Glomerular endothelial cell (primary cell): ENCODE data around the gene EPHA10. TPM values are rescaled to one million over a fixed set of nuclear protein-coding genes. Genes with fewer than 3 reads are reported as not detected.
"Not testable (repeated sequence)": the region's sequence is repeated elsewhere in the genome, so short reads cannot be mapped to it uniquely, and the experiment has no call there.

ENCODE experiments used
- DNase-seq: peaks from one replicate; pipeline ENCODE4 v3.0.0-alpha.2; 2011; ENCODE audit warnings: low read depth, low spot score; ENCODE audit errors: extremely low read depth
- total RNA-seq: library from RNA; depleted of rRNA; stranded (reverse); fragments of >200 nt; gene quantifications from 2 replicates; pipeline ENCODE4 v1.2.3, GENCODE V29; 2015

The EPHA10 gene
- total RNA-seq, 1 donor from 2014 or later, result 0.47 TPM

DNA sequence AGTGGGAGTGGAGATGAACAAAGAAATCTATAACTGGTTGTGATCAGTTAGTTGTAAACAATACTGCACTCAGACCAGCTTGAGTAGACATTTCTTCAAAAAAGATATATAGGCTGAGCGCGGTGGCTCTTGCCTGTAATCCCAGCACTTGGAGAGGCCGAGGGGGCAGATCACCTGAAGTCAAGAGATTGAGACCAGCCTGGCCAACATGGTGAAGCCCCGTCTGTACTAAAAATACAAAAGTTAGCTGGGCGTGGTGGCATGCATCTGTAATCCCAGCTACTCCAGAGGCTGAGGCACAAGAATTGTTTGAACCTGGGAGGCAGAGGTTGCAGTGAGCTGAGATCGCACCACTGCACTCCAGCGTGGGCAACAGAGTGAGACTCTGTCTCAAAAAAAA is 26.9 kb downstream of the EPHA10 start:
- not testable (repeated sequence) for DNase-seq

DNA sequence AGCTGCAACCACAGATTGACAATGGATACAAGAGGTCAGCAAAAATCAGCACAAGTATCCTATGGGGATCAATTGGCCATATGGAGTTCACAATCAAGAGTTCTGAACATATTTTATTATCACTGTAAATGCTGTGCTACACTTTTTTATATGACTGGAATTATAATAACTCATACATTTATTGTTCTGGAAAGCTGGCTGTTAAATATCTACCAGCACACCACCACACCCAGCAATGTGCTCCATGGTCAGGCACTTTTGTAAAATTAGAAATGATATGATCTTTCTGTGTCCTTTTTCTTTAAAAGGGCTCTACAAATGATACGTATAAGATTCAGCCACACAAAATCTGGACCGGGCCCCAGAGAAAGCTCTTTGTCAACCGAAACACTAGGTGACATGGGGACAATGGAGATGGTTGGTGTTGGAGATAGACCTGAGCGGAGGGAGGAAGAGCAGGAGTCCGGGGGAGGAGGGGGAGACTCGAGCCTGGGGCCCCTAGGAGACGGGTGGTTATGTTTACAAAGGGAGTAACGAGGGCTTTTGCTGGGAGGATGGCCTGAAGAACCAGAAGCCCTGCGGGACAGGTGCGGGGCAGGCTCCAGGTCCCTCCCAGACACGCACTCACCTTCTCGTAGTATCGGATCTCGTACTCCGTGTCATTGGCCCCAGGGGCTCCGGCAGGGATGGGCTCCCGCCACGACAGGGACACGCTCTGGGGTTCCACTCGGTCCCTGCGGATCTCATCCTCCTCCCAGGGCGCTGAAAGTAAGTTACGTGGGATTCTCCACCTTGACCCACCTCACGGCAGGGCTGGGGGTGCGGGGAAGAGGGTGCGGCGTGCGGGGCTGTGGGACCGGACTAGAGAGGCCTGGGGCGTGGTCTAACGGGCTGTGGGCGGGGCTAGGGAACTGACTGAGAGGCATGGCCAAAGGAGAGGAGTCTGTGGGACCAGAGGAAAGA is 30.0 kb downstream of the EPHA10 start:
- no peak for DNase-seq

DNA sequence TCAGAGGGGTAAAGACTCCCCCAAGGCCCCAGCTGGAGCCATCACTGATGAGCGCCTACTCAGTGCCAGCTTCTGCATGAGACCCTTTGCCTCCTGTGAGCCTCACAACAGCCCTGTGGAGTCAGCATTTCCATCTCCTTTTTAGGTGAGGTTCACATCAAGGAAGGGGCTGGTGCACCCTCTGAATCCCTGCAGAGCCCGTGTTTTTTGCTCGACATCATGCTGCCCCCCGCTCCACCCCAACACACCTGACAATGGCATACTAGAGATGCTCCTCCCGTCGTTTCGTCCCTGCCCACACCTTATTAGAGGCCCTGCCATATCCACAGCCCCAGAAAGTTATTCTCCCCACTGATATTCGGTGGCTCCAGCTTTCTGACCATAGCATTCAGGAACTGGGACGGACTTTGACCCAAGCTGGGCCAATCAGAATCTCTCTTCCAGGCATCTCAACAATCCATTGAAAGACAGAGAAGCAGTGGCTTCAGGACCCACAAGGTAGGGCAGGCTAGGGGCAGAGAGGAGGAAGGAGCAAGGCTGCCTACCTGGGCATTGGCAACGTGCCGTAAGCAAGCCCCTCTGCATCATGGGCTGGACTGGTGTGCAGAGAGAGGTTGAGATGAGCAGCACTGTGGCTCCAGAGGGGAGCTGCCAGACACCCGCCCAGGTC is 32.7 kb downstream of the EPHA10 start:
- no peak for DNase-seq

DNA sequence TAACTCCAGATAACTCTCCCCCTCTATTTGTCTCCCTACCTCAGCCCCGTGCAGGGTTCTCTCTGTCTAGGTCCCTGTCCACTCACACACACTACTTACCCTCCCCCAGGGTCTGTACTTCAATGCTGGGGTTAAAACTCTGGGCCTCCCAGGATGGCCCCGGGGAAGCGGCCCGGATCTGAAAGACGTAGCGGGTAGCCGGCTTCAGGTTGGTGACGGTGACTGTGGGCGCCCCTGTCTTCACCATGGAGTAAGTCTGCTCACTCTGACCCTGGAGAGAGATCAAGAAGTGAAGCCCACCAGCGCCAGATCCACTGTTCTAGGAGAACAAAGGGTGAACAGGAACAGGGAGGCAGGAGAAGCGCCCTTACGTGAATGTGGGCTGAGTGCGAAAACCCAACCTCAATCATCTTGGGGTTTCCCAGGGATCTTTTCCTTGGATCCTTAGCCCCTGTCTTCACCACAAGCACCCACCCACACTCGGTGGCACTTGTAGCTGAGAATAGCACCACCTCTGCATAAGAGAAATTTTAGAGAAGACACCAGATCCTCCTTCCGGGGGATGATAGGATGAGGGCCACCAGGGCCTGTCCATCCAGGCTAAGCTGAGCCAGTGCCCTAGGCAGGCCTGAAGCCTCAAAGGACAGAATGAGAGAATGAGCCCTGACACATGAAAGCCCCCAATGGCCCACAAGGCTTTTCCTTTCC is 33.5 kb downstream of the EPHA10 start:
- no peak for DNase-seq

DNA sequence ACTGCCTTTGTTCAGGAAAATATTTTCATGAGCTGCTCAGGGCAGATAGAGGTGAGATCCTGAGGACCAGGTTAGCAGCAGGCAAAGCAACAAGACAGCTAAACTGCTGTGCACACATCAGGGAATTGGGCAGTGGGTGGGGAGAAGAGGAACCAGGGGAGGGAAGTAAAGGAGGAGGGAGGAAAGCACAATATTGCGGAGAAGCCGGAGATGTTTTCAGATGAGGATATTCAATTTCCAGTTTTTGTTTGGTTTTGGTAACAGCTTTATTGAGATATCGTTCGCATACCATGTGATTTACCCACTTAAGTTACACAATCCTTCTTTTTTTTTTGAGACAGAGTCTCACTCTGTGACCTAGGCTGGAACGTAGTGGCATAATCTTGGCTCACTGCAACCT is 34.5 kb downstream of the EPHA10 start:
- DNase-seq, result no peak

DNA sequence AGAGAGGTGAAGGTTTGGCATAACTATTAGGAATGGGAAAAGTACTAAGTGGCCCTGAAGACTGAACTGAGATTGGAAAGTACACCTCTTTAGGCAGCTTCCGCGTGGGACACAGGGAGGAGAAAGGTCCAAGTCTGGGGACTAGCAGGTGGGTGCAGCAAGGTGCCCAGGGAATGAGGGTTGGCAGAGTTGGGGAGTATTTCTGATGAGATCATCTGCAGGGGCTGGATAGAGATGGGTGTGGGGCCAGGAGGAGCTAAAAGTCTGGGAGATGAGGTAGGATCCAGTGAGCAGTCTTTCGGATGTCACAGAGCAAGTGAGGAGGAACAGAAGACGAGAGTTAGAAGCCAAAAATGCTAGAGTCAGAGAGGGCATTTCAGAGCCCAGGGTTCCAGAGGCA is 36.5 kb downstream of the EPHA10 start:
- no peak for DNase-seq

DNA sequence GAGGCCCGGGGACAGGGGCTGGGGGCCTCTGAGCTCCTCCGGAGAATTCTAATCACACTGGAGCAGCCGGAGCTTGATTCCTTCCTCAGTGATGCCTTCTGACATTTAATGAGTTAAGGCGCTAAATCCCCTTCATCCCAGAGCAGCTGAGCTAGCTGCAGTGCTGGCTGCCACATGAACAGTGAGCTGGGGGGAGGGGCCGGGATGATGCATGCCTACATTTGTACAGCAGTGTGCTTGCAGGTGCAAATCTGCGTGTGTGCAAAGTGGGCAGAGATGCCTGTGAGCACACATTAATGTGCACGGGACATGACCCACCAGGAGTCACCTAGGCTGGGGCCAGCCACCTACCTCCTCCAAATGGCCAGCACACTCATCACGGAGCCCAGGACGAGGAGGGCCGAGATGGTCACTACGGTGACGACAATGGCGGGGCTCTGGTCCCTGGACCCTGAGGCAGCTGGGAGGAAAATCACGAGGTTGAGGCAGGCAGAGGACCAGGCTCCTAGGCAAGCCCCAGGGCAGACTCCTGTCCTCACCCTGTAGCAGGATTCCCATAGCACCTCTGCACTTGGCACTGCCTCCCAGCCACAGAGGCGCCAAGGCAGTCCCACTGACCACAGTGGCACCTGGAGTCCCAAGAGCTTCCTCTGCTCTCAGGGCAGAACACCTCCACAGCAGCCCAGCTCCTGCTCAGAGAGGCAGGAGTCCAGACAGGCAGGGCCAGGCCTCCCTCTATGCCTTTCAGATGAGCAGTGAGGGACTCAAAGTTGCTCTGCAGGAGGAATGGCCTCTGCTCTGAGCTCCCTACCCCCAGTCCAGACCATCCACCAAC is 38.0 kb downstream of the EPHA10 start:
- DNase-seq, result no peak

DNA sequence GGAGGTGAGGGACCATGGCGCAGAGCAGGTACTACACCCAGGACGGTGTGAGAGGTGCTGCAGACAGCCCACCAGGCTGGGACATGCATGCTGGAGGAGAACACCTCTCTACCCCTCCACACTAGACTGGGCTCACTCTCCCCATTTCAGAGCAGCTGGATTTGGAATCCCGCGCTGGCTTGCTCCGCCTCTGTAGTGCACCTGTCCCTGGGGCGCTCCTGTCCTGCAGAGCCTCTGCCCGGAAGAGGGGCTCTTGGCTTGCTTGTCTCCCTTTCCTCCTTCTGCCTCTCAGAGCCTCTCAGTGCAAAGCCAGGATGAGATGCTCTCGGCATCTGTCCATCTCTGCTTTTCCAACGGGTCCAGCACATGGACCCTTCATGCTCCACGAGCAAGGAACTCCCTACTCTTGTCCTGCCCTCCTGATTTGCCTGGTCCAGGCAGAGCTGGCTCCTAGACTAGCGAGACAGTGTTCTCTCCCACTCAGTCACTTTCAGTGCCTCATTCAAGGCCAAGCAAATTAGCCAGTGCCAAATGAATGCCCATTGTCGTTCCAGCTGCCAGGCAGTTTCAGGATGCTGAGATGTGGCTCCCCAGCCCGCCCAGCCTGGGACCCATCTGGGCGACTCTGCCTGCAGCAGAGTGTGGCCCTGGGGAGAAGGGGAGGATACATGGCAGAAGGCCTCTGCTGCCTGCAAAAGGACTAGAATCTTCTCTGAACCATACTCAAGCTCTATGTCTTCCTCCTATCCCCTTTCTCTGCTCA is 38.9 kb downstream of the EPHA10 start:
- no peak for DNase-seq

DNA sequence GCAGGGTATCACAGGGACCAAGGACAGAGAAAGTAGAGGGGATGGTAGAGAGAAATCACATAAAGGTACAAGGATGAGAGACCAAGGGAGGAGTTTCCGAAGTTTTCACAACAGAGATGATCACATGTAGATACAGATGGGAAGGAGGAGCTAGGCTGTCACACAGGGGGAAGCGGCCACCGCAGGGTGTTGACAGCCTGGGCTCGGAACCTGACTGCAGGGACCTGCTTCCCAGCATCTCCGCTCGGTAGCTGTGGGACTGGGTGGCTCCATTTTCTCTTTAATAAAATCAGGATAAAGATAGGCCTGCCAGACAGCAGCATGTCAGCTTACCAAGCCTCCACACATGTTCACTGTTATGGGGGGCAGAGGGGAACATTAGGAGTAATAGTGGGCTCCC is 40.3 kb downstream of the EPHA10 start:
- no peak for DNase-seq

DNA sequence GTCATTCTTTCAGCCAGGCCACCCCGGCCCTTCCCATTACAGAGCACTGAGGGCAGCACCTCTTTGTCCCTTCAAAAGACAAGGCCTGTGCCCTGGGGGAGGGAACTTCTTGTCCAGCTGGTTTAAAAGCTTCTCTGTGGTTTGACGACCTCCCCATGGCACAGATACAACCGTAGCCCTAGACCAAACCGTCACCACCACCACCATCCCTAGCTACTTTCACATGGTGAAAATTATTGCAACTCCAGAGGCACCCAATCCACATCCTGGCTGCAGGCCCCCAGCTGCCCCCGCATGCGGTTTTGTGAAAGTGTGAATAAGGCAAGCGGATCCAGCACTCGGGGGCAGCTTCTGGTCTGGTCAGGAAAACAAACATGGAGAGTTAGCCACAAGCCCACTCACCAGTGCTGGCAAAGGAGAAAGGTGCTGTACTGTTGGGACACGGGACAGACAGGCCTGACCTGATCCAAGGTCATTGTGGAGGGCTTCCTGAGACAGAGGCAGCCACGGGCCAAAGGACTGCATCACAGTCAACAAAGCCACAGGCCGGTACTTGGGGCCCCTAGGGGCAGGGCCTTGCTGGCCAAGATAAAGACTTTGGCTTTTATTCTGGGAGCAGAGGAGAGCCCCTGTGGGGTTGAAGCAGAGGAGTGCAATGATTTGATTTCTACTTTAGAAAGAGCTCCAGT is 41.4 kb downstream of the EPHA10 start:
- DNase-seq, result no peak

DNA sequence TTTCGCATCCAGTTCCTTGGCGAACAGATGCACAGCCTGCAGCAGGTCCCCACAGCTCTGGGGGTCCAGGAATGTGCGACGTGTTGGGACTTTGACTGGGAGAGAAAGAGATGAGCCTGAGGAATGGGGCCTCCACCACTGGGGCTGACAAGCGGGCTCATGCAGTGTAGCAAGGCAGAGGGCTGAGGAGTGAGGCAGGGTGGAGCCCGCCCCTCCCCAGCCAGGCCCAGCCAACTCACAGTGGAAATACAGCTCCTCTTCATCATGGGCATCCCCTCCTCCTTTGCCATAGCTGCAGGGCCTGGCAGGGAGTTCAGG is 41.9 kb downstream of the EPHA10 start:
- DNase-seq, result no peak

DNA sequence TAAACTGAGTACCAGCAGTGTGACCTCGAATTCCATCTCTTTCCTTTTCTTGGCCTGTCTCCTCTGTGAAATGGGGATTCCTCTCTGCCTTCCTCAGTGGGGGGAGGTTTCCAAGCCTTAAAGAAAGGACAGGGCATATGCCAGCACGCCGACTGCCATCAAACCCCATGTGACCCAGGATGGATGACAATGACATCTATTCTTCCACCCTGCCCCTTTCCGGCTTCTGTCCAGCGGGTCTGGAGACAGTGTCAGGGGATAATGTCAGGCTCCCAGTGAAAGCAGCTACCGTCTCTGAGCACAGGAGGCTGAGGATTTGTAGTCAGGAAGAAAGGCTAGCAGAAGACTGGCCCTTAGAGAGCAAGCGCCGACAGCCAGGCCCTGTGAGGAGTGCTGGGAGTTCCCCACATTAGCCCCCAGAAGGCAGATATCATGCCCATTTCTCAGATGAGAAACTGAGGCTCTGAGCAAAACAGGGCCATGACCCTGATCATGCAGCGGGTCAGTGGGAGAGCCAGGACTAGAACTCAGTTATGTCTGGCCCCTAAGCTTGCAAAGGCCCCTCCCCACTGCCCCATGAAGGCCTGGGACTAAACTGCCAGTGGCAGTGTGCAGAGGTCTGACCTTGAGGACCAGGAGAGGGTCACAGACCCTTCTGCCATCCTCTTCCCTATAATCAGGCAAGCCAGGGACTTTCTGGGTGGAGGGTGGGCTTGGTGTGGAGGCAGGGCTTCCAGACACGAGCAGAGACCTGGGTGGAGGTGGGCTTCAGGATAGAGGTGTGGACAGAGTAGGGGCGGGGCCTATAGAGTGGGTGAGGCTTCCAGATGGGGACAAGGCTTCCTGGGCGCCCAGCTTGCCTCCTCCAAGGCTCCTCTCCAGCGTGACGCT is 42.5 kb downstream of the EPHA10 start:
- DNase-seq, result no peak

DNA sequence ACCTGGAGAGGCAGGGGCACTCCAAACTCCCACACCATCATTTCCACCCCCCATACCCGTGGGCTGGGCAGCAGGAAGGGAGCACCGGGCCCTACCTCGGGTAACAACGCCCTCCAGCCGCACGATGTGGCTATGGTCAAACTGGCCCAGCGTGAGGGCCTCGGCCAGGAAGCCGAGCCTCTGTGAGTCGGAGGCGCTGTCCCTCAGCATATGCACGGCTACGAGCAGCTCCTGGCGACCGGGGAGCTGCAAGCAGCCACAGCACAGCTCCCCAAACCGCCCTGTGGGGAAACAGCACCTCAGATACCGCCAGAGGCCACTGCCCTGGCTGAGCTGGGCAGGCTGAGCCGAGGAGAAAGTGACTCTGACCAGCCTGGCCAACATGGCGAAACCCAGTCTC is 43.4 kb downstream of the EPHA10 start:
- DNase-seq, result no peak

DNA sequence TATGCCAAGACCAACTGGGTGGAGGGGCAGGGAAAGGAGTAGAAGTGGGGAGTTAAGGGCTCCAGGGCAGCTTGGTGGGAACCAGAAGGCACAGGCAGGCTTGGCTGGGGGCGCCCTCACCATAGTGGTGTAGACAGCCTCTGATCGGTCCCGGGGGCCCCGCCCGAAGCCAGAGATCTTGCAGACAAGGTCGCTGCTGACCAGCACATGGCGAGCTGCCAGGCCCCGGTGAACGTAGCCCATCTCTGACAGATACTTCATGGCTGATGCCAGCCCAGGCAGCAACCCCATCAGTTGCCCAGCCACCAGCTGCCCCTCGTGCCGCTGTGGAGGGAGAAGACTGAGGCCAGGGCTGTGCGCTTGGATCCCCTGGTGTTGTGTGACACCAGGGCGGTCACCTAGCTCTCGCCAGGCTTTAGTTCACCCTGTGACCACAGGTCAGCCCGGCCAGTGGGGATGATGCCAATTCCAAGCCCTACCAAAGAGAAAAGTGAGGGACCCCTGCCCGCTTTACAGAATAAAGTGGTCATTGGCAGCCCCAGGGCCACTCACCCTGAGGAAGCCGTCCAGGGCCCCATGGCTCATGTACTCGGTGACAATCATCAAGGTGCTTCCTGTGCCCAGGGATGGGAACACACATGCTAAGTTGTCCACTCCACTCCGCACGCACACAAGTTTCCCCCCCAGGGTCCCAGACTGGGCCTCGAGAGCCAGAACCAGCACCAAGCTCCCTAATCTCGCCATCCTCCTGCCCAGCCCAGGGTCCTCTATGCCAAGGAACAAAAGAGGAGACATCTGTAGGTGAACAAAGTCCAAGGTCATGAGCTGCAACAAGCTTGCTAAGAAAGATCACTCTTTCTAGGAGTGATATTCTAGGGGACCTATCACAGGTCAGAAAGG is 44.4 kb downstream of the EPHA10 start:
- DNase-seq, result no peak

DNA sequence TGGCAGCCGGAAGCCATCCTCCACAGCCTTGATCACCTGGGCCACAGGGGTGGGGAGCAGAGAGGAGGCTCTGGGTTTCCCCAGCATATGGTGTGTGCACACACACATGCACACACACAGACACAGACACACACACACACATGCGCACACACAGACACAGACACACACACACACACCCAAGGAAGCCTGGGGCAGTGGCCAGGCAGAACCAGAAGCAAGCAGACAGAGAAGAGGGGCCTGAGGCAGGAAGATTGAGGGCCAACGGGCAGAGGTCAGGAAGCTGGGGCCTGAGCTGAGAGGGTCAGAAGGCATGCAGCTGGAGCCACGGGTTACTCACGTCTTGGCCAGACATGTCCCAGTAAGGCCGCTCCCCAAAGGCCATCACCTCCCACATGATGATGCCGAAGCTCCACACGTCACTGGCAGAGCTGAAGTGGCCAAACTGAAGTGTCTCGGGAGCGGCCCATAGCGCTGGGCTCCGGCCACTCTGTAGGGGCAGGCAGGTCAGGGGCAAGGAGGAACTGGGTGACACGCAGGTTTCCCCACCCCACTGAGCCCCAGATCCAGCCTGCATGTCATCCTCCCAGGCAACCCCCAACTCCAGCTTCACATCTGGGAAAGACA is 45.2 kb downstream of the EPHA10 start:
- no peak for DNase-seq

DNA sequence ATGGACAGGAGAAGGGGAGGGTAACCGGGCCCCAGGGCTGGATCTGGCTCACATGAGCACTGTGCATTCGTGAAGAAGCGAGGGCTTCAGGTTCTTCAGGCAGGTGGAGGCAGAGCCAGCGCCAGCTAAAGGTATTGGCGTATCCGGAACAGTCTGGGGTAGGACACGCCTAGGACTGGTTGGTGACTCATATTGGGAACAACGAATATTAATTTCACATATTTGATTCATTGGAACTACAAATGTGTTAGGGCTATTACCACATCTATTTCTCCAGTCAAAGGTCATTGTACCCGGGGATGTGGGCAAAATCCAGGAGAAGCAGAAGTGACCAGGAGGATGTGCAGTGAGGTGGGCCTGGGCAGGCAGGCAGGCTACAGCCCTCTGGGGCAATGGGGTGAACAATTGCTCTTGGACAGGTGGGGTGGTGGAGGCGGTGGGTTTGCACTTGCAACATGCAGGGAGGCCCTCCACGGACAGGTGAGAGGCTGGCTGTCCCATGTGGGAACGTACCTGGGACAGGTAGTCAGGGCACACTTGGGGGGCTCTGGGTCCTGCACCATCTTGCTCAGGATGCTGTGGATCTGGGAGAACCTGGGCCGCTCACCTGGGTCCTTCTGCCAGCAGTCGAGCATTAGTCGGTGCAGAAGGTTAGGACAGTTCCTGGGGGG is 45.9 kb downstream of the EPHA10 start:
- no peak for DNase-seq
